ENCODE data around the gene PHF20.

- TF ChIP-seq CTCF (IDR thresholded peaks at IDR 0.05) (no peak), ZNF512 (CRISPR knock-in tag; IDR thresholded peaks at IDR 0.05; ENCODE audit: borderline replicate concordance) (no peak), KAT7 (CRISPR knock-in tag; IDR thresholded peaks at IDR 0.05; ENCODE audit: borderline replicate concordance) (no peak), JUN (CRISPR knock-in tag; IDR thresholded peaks at IDR 0.05) (no peak), CREB1 (CRISPR knock-in tag; IDR thresholded peaks at IDR 0.05) (no peak), USF2 (CRISPR knock-in tag; IDR thresholded peaks at IDR 0.05) (no peak), CBFB (CRISPR knock-in tag; IDR thresholded peaks at IDR 0.05; ENCODE audit: low read depth) (no peak), MLX (CRISPR knock-in tag; IDR thresholded peaks at IDR 0.05) (no peak), ZNF263 (CRISPR knock-in tag; IDR thresholded peaks at IDR 0.05; ENCODE audit: low read depth) (no peak), GABPB1 (CRISPR knock-in tag; IDR thresholded peaks at IDR 0.05) (no peak), ZBTB21 (CRISPR knock-in tag; IDR thresholded peaks at IDR 0.05; ENCODE audit: borderline replicate concordance) (no peak), ESRRA (CRISPR knock-in tag; IDR thresholded peaks at IDR 0.05; ENCODE audit: borderline replicate concordance) (no peak), HMGXB4 (CRISPR knock-in tag; IDR thresholded peaks at IDR 0.05) (no peak), MAX (CRISPR knock-in tag; IDR thresholded peaks at IDR 0.05) (no peak)
Observed at GRCh38 chr20:35891375-35891774, 119.6 kb downstream of the PHF20 start.
